OCI-LY7 (cell line): ENCODE results near the gene TMEM218.

Experiments used
- EZH2phosphoT487 ChIP-seq: fragments of 200-600 bp; sonication (generic); IDR thresholded peaks from 2 replicates; pipeline ENCODE4 v1.6.1; 2018; ENCODE audit warnings: low read depth, borderline replicate concordance, mild to moderate bottlenecking, mixed run types, antibody characterized with exemption, low read length, moderate library complexity, mixed read lengths
- TF ChIP-seq, protein P1 (sequence below): fragments of 200-600 bp; sonication (generic); conservative IDR thresholded peaks from 2 replicates; pipeline ENCODE4 v1.5.1; 2014; ENCODE audit warnings: mild to moderate bottlenecking, antibody characterized with exemption, low read length, moderate library complexity, mixed read lengths

DNA sequence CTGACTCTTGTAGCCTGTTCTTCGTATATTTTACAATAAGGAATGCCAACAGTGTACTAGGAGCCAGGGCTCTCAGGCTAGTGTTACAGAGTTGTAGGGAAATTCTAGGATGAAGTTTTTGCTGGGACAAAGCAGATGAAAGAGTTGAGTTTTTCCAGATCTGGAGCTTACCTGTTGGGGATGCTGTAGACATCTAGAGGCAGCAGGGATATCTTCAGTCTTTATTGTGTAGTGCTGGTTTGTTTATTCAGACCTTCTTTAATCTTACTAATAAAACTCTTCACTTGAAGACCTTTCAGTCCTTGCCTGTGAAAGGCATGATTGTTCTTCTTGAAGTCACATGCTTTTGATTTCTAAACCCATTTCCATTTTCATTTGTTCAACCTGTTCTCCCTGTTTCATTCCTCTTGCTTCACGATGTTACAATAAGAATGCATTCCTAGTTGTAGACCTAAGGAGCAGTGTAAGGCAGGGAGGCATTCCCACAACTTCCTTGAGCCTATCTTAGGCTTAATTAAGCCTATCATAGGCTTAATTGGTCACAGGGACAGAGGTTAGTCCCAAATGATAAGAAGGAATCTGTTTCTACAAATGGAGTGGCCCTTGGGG lies 56.2 kb downstream of the TMEM218 start:
- TF ChIP-seq, protein P1, sequence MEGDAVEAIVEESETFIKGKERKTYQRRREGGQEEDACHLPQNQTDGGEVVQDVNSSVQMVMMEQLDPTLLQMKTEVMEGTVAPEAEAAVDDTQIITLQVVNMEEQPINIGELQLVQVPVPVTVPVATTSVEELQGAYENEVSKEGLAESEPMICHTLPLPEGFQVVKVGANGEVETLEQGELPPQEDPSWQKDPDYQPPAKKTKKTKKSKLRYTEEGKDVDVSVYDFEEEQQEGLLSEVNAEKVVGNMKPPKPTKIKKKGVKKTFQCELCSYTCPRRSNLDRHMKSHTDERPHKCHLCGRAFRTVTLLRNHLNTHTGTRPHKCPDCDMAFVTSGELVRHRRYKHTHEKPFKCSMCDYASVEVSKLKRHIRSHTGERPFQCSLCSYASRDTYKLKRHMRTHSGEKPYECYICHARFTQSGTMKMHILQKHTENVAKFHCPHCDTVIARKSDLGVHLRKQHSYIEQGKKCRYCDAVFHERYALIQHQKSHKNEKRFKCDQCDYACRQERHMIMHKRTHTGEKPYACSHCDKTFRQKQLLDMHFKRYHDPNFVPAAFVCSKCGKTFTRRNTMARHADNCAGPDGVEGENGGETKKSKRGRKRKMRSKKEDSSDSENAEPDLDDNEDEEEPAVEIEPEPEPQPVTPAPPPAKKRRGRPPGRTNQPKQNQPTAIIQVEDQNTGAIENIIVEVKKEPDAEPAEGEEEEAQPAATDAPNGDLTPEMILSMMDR, result no peak
- TF ChIP-seq EZH2phosphoT487, result no peak
